RPMI8226 (cell line): ENCODE results near the gene GHR.
"Not testable (repeated sequence)": the region's sequence is repeated elsewhere in the genome, so short reads cannot be mapped to it uniquely, and the experiment has no call there.

Experiments used
- DNase-seq: peaks from one replicate; pipeline ENCODE4 v3.0.0-alpha.2; 2015

Gene GHR

GRCh38 chr5:42572313-42572712 lies 149.1 kb downstream of the GHR start:
- DNase-seq: no peak

- DNase-seq: no peak
Observed at GRCh38 chr5:42573386-42573785, 150.1 kb downstream of the GHR start.

GRCh38 chr5:42575914-42576313 lies 152.7 kb downstream of the GHR start:
- not testable (repeated sequence) for DNase-seq

- not testable (repeated sequence) for DNase-seq
Observed at GRCh38 chr5:42578901-42579300, 155.7 kb downstream of the GHR start.

- DNase-seq: no peak
Observed at GRCh38 chr5:42579320-42579719, 156.1 kb downstream of the GHR start.

GRCh38 chr5:42581845-42582244 lies 158.6 kb downstream of the GHR start:
- no peak for DNase-seq

GRCh38 chr5:42582723-42583122 lies 159.5 kb downstream of the GHR start:
- no peak for DNase-seq

- DNase-seq: peak; percentile 57
Observed at GRCh38 chr5:42583322-42583721, 160.1 kb downstream of the GHR start.

GRCh38 chr5:42586625-42587024 lies 163.4 kb downstream of the GHR start:
- DNase-seq: peak; percentile 36

GRCh38 chr5:42587096-42587723 lies 164.0 kb downstream of the GHR start:
- no peak for DNase-seq

GRCh38 chr5:42590566-42590965 lies 167.3 kb downstream of the GHR start:
- no peak for DNase-seq

GRCh38 chr5:42591015-42591414 lies 167.8 kb downstream of the GHR start:
- DNase-seq: peak; percentile 59

GRCh38 chr5:42592401-42593140 lies 169.3 kb downstream of the GHR start:
- DNase-seq: no peak

- no peak for DNase-seq
Observed at GRCh38 chr5:42593591-42593990, 170.4 kb downstream of the GHR start.

GRCh38 chr5:42595597-42595996 lies 172.4 kb downstream of the GHR start:
- no peak for DNase-seq

- no peak for DNase-seq
Observed at GRCh38 chr5:42596817-42597216, 173.6 kb downstream of the GHR start.

GRCh38 chr5:42597318-42597937 lies 174.2 kb downstream of the GHR start:
- DNase-seq: no peak

- no peak for DNase-seq
Observed at GRCh38 chr5:42598311-42598710, 175.1 kb downstream of the GHR start.

- DNase-seq: no peak
Observed at GRCh38 chr5:42599106-42599505, 175.9 kb downstream of the GHR start.

- DNase-seq: no peak
Observed at GRCh38 chr5:42600441-42600840, 177.2 kb downstream of the GHR start.

- no peak for DNase-seq
Observed at GRCh38 chr5:42604171-42604711, 181.0 kb downstream of the GHR start.

GRCh38 chr5:42605490-42605889 lies 182.3 kb downstream of the GHR start:
- DNase-seq: no peak

GRCh38 chr5:42606464-42606869 lies 183.2 kb downstream of the GHR start:
- DNase-seq: no peak

GRCh38 chr5:42611437-42611836 lies 188.2 kb downstream of the GHR start:
- DNase-seq: no peak
